MG63 (cell line): ENCODE measurements around the gene NPLOC4. TPM values are rescaled to one million over a fixed set of nuclear protein-coding genes. Genes with fewer than 3 reads are reported as not detected.

ENCODE experiments used
- DNase-seq: peaks from one replicate; pipeline ENCODE4 v3.0.0-alpha.2; 2020
- H3K27me3 ChIP-seq: fragments of 250-450 bp; sonication (Bioruptor Pico); 2 replicates; pipeline ENCODE4 v1.5.1; 2020; ENCODE audit warnings: mild to moderate bottlenecking, moderate library complexity
- H3K36me3 ChIP-seq: fragments of 250-450 bp; sonication (Bioruptor Pico); 2 replicates; pipeline ENCODE4 v1.5.1; 2020; ENCODE audit warnings: mild to moderate bottlenecking, moderate library complexity
- H3K4me3 ChIP-seq: fragments of 250-450 bp; sonication (Bioruptor Pico); 2 replicates; pipeline ENCODE4 v1.5.1; 2020; ENCODE audit warnings: mild to moderate bottlenecking, moderate library complexity
- H3K9me3 ChIP-seq: fragments of 250-450 bp; sonication (Bioruptor Pico); 2 replicates; pipeline ENCODE4 v1.5.1; 2020; ENCODE audit warnings: mild to moderate bottlenecking, moderate library complexity
- total RNA-seq: library from RNA; depleted of rRNA; stranded (reverse); fragments of >200 nt; shearing (Covaris generic); gene quantifications from 2 replicates; pipeline ENCODE4 v1.2.3, GENCODE V29; 2014; ENCODE audit warnings: low replicate concordance

The NPLOC4 gene
- total RNA-seq, 1 experiment from 2014 or later, result 157 TPM

DNA sequence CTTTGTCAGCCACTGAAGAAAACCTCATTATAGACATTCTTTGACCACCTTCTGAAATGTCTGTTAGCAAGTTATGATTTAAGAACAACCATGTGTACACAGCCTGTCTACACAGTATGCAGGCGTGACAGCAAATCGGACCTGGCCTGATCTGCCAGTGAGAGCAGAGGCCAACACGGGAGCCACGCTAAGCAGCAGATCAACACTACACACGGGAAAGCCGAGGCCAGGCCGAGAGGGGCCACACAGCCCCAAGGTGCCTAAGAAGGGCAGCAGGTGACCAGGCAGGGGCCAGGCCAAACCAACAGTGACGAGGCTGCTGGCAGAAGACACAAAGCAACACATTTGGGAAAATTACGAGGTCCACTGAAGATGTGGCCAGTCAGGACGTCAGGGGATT lies 68.5 kb downstream of the NPLOC4 start:
- Histone ChIP-seq H3K9me3 (no peaks in the 10 kb centered on the region), H3K36me3 (peaks cover 92% of the 10 kb centered on the region), H3K4me3 (no peak overlapping the region), H3K27me3 (no peaks in the 10 kb centered on the region)
- DNase-seq, result no peak

GRCh38 chr17:81567191-81567590 lies 69.7 kb downstream of the NPLOC4 start:
- Histone ChIP-seq H3K4me3 (peak overlapping the region; percentile 3; the same call in 1 of the 2 replicates), H3K9me3 (no peaks in the 10 kb centered on the region), H3K36me3 (peaks cover 92% of the 10 kb centered on the region), H3K27me3 (no peaks in the 10 kb centered on the region)
- no peak for DNase-seq

GRCh38 chr17:81566461-81567126 lies 70.3 kb downstream of the NPLOC4 start:
- Histone ChIP-seq H3K27me3 (no peaks in the 10 kb centered on the region), H3K36me3 (peaks cover 92% of the 10 kb centered on the region), H3K9me3 (no peaks in the 10 kb centered on the region), H3K4me3 (no peak overlapping the region)
- DNase-seq, result peak; percentile 94

- DNase-seq, result no peak
- Histone ChIP-seq H3K4me3 (no peak overlapping the region), H3K9me3 (no peaks in the 10 kb centered on the region), H3K27me3 (no peaks in the 10 kb centered on the region), H3K36me3 (peaks cover 90% of the 10 kb centered on the region)
These were observed 71.7 kb downstream of the NPLOC4 start for GRCh38 chr17:81565231-81565630.

GRCh38 chr17:81564778-81565177 lies 72.1 kb downstream of the NPLOC4 start:
- H3K27me3 ChIP-seq, result no peaks in the 10 kb centered on the region
- H3K4me3 ChIP-seq, result no peak overlapping the region
- H3K36me3 ChIP-seq, result peaks cover 90% of the 10 kb centered on the region
- no peaks in the 10 kb centered on the region for H3K9me3 ChIP-seq
- no peak for DNase-seq

GRCh38 chr17:81563861-81564586 lies 72.9 kb downstream of the NPLOC4 start:
- peaks cover 89% of the 10 kb centered on the region for H3K36me3 ChIP-seq

DNA sequence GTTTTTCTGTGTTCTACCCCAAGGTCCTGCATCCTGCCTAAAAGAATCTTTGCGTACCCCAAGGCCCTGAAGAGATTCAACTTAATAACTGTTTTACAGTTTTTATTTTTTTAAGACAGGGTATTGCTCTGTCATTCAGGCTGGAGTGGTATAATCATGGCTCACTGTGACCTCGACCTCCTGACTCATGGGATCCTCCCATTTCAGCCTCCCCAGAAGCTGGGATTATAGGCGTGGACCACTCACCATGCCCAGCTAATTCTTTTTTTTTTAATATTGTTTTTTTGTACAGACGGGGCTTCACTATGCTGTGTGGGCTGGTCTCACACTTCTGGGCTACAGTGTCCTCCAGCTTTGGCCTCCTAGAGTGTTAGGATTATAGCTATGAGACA lies 75.4 kb downstream of the NPLOC4 start:
- no peaks in the 10 kb centered on the region for H3K27me3 ChIP-seq
- no peaks in the 10 kb centered on the region for H3K9me3 ChIP-seq
- peak; percentile 73 for DNase-seq
- no peak overlapping the region for H3K4me3 ChIP-seq
- H3K36me3 ChIP-seq, result peaks cover 97% of the 10 kb centered on the region

More at GRCh38 chr17:81563861-81564586, 72.9 kb downstream of the NPLOC4 start:
- Histone ChIP-seq H3K4me3 (no peak overlapping the region), H3K27me3 (no peaks in the 10 kb centered on the region), H3K9me3 (no peaks in the 10 kb centered on the region)
- no peak for DNase-seq

DNA sequence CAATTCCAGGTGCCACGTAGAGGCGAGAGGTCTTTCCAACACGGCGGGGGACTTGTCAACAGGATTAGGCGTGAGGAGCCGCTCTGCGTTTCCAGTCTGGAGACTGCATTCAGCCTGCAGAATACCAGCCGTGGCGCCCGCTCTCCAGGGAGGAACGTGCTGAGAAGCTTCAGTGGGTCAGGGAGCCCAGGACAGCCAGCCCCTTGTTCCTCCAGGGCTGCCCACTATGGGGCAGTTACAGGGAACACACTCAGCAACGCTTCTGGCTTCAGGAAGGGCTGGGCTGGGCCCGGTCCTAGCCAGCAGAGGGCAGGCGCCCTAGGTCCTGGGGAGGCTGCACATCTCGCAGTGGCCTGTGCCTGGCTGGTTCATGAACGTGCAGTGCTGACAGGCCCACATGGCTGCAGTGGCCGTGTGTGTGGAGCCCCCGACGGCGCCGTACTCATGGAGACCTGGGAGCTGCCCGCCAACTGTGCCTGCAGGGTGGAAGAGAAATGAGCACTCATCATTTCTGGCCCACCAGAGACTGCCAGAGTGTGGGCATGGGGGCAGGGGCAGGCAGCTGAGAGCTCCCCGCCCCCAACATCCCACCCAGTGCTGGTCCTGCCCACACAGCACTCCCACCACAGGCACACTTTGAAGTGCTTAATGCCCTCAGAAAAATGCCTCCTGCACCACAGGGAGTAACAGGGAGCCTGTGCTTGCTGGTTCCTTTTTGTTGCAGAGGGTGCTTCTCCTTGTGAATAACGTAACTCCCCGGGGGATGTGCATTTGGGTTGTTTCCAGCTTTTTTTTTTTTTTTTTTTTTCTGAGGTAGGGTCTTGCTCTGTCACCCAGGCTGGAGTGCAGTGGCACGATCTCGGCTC lies 77.7 kb downstream of the NPLOC4 start:
- peak; percentile 38 for DNase-seq
- H3K27me3 ChIP-seq, result no peaks in the 10 kb centered on the region
- no peaks in the 10 kb centered on the region for H3K9me3 ChIP-seq
- H3K36me3 ChIP-seq, result peaks cover 87% of the 10 kb centered on the region
- H3K4me3 ChIP-seq, result no peak overlapping the region

DNA sequence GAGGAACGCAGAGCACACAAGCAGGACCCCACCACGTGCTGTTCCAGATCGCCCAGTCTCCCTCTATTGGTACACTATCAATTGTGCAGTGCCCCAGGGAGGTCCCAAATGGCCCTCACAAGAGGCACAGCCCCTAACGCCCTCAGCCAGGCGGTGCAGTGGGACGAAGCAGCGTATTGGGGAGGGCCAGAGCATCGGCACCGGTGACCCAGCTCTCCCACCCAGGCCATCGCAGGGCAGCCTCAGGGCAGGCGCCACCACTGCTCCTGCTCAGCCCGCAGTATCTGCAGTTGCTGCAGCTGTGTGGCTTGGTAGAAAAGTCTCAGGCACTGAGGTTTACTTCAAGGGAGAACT lies 78.8 kb downstream of the NPLOC4 start:
- no peak for DNase-seq
- no peak overlapping the region for H3K4me3 ChIP-seq
- H3K27me3 ChIP-seq, result no peaks in the 10 kb centered on the region
- peaks cover 76% of the 10 kb centered on the region for H3K36me3 ChIP-seq
- H3K9me3 ChIP-seq, result no peaks in the 10 kb centered on the region

GRCh38 chr17:81557276-81558114 lies 79.4 kb downstream of the NPLOC4 start:
- Histone ChIP-seq H3K27me3 (no peaks in the 10 kb centered on the region), H3K36me3 (peaks cover 70% of the 10 kb centered on the region), H3K4me3 (no peak overlapping the region), H3K9me3 (no peaks in the 10 kb centered on the region)
- no peak for DNase-seq

GRCh38 chr17:81556863-81557262 lies 80.0 kb downstream of the NPLOC4 start:
- no peak overlapping the region for H3K4me3 ChIP-seq
- no peaks in the 10 kb centered on the region for H3K27me3 ChIP-seq
- H3K36me3 ChIP-seq, result peaks cover 64% of the 10 kb centered on the region
- no peak for DNase-seq
- H3K9me3 ChIP-seq, result no peaks in the 10 kb centered on the region

DNA sequence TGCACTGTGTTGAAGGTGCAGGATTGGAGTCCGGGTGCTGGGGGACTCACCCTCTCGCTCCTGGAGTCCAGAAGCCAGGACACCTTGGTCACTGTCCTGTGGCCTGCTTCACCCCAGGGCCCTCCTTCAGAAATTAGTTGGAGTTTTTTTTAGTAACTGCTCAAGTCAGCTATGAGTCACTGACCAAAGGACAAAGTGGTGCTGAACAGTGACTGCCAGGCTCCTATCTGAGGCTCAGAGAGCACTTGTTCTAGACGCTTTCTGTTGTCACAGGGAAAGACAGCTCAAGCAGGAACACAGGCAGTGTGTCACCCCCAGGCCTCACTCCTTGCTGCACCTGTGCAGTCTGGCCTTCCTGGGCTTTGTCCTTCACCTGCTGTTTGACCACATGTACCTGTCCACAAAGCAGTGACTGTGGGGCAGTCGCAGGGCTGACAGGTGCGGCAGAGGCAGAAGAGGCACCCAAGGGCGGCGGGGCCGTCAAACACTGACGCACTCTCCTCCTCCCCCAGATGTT lies 80.7 kb downstream of the NPLOC4 start:
- H3K36me3 ChIP-seq, result peaks cover 64% of the 10 kb centered on the region
- H3K27me3 ChIP-seq, result no peaks in the 10 kb centered on the region
- no peak for DNase-seq

DNA sequence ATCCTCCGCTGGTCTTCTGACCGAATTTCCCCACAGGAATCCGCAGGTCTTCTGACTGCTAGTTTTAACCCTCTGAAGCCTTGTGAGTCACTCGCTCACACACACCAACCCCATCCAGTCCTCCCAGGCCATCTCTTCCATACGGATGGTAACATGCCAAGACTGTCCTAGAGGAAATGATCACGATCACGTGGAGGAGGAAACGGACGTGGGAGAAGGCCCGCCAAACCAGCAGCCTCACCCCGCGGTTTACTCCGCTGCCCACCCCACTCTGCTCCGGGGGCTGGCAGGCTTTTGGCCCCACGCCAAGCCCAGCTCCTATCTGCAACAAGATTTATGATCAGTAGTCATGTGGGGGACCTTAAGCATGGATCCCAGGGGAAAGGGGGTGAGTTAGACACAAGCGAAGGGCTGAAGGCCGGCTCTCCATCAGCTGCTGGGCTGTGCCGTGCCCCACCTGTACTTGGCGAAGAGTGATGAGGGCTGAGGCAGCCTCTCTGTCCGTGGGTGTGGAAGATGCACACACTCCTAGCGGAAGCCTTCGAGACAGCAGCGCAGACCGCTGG lies 83.2 kb downstream of the NPLOC4 start:
- Histone ChIP-seq H3K27me3 (no peaks in the 10 kb centered on the region), H3K36me3 (peaks cover 63% of the 10 kb centered on the region), H3K4me3 (peak overlapping the region; percentile 96), H3K9me3 (no peaks in the 10 kb centered on the region)
- DNase-seq, result peak; percentile 86

More for the DNA sequence above, 80.7 kb downstream of the NPLOC4 start:
- Histone ChIP-seq H3K4me3 (no peak overlapping the region), H3K9me3 (no peaks in the 10 kb centered on the region)

- Histone ChIP-seq H3K36me3 (peaks cover 63% of the 10 kb centered on the region), H3K4me3 (peak overlapping the region; percentile 96), H3K27me3 (no peaks in the 10 kb centered on the region), H3K9me3 (no peaks in the 10 kb centered on the region)
- peak; percentile 80 for DNase-seq
These were observed 83.8 kb downstream of the NPLOC4 start for GRCh38 chr17:81553018-81553615.

- Histone ChIP-seq H3K4me3 (peak within 1 kb of the TSS; percentile 96), H3K36me3 (peaks cover 62% of the 10 kb centered on the region), H3K27me3 (no peaks in the 10 kb centered on the region), H3K9me3 (no peaks in the 10 kb centered on the region)
- DNase-seq, result peak; percentile 84
These were observed 84.5 kb downstream of the NPLOC4 start, which contains the start of gene FAAP100 for GRCh38 chr17:81552244-81553017. FAAP100 (minus strand) TSS chr17:81552353; CDS start chr17:81552330, 23 bp downstream.
